IPS-20b (cell line): ENCODE results near the gene C11orf21.

Source experiments
- H3K27ac ChIP-seq: one replicate; pipeline ENCODE4 v1.5.1; 2013; ENCODE audit warnings: low read length
- H3K27me3 ChIP-seq: 2 replicates; pipeline ENCODE4 v1.6.1; 2013; ENCODE audit warnings: mild to moderate bottlenecking, low read length, inconsistent platforms; ENCODE audit not compliant: insufficient read depth
- H3K36me3 ChIP-seq: 2 replicates; pipeline ENCODE4 v1.6.1; 2013; ENCODE audit warnings: low read depth, mild to moderate bottlenecking, inconsistent platforms, low read length, moderate library complexity; ENCODE audit not compliant: insufficient read depth
- H3K4me1 ChIP-seq: 2 replicates; pipeline ENCODE4 v1.6.1; 2013; ENCODE audit warnings: mild to moderate bottlenecking, control low read depth, inconsistent platforms, low read length, moderate library complexity; ENCODE audit not compliant: insufficient read depth
- H3K4me3 ChIP-seq: 2 replicates; pipeline ENCODE4 v1.5.1; 2013; ENCODE audit warnings: mild to moderate bottlenecking, low read length, inconsistent platforms
- H3K9ac ChIP-seq: 2 replicates; pipeline ENCODE4 v1.6.1; 2013; ENCODE audit warnings: low read depth, mild to moderate bottlenecking, inconsistent platforms, low read length, moderate library complexity
- H3K9me3 ChIP-seq: 2 replicates; pipeline ENCODE4 v1.6.1; 2013; ENCODE audit warnings: mild to moderate bottlenecking, low read depth, low read length, inconsistent platforms; ENCODE audit not compliant: insufficient read depth

Gene C11orf21

DNA sequence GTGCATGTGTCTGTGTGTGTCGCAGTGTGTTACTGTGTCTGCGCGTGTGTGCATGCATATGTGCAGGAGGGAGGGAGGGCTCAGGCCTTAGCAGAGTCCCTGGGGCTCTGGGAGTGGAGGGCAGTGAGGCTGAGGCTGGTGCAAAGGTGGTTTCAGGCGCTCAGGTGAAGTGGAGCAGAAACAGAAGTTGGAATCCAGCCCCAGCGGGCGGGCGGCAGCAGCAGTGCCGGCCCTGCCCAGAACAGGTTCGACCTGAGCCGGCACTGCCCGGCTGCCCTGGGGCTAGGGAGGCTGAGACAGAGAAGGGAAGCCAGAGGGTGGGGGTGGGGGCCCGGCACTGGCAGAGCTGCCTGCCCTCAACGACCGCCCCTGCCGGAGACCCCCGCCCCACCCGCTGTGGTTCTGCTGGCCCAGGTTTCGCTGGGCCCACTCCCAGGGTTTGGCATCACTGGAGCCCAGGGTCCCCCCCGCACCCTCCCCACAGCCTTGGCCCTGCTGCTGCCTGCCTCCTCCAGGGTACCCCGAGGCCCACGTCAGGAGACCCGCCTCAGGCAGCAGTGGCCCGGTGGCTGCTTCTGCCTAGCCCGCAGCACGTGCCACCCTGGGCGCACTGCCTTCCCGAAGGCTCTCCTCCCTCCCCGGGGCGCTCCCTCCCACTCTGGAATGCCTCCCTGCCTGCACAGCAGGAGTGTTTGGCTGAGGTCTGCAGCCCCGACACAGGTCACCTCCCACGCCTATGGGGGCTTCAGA, 44.6 kb downstream of the C11orf21 start:
- Histone ChIP-seq H3K36me3 (no peaks in the 10 kb centered on the region), H3K4me3 (no peak overlapping the region), H3K9ac (no peak overlapping the region), H3K27me3 (no peaks in the 10 kb centered on the region; the same call in 1 of the 2 replicates), H3K4me1 (no peaks in the 10 kb centered on the region), H3K27ac (no peak overlapping the region), H3K9me3 (no peaks in the 10 kb centered on the region)

DNA sequence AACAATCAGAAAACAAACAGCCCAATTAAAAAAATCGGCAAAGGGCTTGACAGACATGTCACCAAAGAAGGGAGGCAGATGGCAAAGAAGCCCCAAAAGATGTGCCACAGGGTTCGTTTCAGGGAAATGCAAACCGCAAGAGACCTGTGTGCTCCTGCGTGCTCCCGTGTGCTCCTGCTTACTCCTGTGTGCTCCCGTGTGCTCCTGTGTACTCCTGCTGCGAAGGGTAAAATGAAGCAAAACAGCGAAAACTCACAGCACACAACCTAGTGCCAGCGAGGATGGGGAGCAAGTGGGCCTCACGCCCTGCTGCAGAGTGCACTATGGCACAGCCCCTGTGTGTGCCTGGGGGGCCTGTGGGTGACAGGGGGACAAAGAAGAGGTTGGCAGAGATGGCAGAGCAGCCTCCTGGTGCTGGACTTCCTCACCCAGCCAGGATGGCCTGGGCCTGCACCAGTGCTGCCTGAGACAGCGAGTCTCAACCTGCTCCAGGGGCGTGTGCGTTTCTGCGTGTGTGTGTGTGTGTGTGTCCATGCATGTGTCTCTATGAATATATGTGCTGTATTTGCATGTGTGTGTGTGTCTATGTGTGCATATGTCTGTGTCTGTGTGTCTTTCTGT, 45.3 kb downstream of the C11orf21 start:
- Histone ChIP-seq H3K4me3 (no peak overlapping the region), H3K36me3 (no peaks in the 10 kb centered on the region), H3K9ac (no peak overlapping the region), H3K27me3 (no peaks in the 10 kb centered on the region), H3K4me1 (no peaks in the 10 kb centered on the region), H3K27ac (no peak overlapping the region), H3K9me3 (no peaks in the 10 kb centered on the region)

DNA sequence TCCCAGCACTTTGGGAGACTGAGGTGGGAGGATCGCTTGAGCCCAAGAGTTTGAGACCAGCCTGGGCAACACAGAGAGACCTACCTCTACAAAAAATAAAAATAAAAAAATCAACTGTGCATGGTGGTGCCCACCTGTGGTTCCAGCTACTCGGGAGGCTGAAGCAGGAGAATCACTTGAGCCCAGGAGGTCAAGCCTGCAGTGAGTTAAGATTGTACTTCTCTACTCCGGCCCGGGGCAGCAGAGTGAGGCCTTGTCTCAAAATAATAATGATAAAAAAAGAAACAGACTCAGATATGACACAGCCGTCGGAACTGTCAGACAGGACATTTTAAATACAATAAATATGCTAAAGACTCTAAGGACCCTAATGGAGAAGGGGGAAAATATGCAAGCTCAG, 49.7 kb downstream of the C11orf21 start:
- peaks cover 5% of the 10 kb centered on the region; the same call in 1 of the 2 replicates for H3K27me3 ChIP-seq
- H3K4me1 ChIP-seq = no peaks in the 10 kb centered on the region
- no peak overlapping the region for H3K27ac ChIP-seq
- H3K4me3 ChIP-seq = no peak overlapping the region
- no peaks in the 10 kb centered on the region for H3K36me3 ChIP-seq
- H3K9ac ChIP-seq = no peak overlapping the region
- no peaks in the 10 kb centered on the region for H3K9me3 ChIP-seq

DNA sequence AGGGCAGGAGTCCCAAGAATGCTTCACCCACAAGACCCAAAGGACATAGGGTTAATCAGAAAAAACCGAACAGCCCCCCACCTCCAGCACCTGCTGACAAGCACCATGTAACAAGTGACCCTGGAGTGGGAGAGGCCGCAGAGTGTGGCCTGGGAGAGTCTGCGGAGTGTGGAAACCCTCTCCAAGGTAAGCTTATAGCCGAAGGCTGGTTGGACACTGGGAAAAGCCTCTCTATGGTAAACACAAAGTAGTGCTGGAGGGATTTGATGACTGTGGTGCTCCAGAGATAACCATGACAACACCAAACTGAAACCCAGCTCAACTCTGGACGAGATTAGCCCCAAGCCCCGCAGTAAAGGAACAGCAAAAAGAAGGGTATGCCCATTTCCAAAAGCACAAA, 50.6 kb downstream of the C11orf21 start:
- Histone ChIP-seq H3K4me3 (no peak overlapping the region), H3K4me1 (no peaks in the 10 kb centered on the region), H3K27ac (no peak overlapping the region), H3K9me3 (no peaks in the 10 kb centered on the region), H3K27me3 (peaks cover 5% of the 10 kb centered on the region; the same call in 1 of the 2 replicates), H3K36me3 (no peaks in the 10 kb centered on the region), H3K9ac (no peak overlapping the region)

DNA sequence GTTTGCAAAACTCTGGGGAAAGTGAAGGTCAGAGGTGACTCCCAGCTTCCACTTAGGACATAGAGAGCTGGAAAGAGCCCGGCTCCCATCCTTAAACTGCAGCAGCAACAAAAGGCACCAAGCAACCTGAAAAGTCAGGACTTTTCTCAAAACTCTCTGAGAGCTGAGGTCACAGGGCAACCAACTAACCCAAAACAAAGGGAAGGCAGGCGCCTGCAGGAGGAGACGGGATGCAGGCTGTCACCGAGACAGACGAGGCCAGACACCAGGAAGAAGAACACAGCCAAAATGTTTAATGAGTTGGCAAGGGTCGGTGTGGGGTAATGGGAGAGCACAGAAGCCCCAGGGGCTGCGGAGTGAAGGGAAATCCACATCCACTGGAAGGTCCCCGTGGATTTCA, 51.2 kb downstream of the C11orf21 start:
- no peak overlapping the region for H3K4me3 ChIP-seq
- no peaks in the 10 kb centered on the region for H3K36me3 ChIP-seq
- peaks cover 5% of the 10 kb centered on the region; the same call in 1 of the 2 replicates for H3K27me3 ChIP-seq
- no peak overlapping the region for H3K27ac ChIP-seq
- H3K9ac ChIP-seq = no peak overlapping the region
- H3K9me3 ChIP-seq = no peaks in the 10 kb centered on the region
- no peaks in the 10 kb centered on the region for H3K4me1 ChIP-seq

DNA sequence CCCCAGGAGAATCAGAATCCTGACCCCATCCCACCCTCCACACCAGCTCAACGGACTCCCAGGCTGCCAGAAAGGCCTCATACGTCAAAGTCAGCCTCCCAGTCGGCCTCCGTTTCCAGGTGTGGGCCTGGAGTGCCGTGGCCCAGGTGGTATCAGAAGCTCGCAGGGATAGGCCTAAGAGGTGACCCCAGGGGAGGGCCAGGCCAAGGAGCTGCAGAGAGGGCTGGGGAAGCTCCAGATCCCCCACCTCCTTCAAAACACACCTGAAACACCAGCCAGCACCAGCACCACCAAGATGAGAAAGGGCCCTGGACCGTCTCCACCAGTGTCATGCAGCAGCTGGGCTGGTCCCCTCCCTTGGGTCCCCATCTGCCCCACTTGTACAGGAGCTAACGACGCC, 51.7 kb downstream of the C11orf21 start:
- H3K9ac ChIP-seq = no peak overlapping the region
- H3K9me3 ChIP-seq = no peaks in the 10 kb centered on the region
- no peaks in the 10 kb centered on the region for H3K4me1 ChIP-seq
- peaks cover 5% of the 10 kb centered on the region; the same call in 1 of the 2 replicates for H3K27me3 ChIP-seq
- H3K36me3 ChIP-seq = no peaks in the 10 kb centered on the region
- no peak overlapping the region for H3K4me3 ChIP-seq
- H3K27ac ChIP-seq = no peak overlapping the region

DNA sequence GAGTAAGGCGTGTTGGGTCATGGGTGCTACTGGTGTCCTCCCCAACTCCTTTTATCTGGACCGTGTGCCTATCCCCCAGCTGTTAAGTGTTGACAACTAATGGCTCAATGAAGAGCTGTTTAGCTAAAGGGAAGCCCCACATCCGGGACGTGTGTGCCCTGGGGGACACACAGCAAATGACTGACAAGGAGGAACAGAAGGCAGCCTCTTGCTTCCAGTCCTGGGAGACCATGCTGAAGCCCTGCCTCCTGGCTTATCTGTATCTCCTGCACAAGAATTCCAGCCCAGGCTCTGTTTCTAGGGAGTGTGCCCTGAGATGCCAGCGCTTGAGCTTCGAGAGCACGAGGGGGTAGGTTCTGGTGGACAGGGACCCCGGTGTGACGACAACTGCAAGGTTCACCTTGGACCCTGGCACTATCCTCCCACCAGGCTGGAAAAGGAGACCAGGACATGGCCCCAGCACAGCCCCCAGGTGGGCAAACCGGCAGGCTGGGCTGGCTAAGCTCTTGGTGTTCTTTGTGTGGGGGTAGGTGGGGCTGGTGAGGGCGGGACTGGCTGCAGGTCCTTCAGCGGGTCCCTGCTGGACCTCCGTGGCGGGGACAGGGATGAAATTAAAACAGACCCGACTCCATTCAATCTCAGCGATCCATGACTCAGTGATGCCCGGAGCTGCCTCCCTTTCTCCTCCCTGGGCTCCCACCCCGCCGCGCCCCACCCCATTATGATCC, 52.4 kb downstream of the C11orf21 start:
- H3K4me1 ChIP-seq = no peaks in the 10 kb centered on the region
- no peaks in the 10 kb centered on the region for H3K36me3 ChIP-seq
- peaks cover 5% of the 10 kb centered on the region; the same call in 1 of the 2 replicates for H3K27me3 ChIP-seq
- no peak overlapping the region for H3K4me3 ChIP-seq
- no peak overlapping the region for H3K9ac ChIP-seq
- no peaks in the 10 kb centered on the region for H3K9me3 ChIP-seq
- no peak overlapping the region for H3K27ac ChIP-seq

DNA sequence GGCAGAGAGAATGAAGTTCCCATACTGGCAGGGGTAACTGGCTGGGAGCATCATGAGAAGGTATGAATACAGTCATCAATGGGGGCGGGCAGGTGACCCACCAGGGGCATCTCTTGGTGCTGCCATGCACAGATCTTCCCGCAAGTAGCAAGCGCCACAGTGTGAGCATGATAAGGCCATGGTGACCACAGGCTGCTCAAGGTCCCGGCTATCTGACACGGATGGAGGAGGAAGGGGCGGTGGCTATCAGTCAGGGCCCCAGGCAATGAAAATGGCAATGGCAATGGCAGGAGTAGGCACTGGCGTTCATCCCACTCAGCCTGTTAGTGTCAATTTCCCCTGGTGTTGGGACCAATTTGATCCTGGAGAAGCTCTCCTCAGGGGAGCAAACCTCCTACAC, 53.0 kb downstream of the C11orf21 start:
- peaks cover 5% of the 10 kb centered on the region; the same call in 1 of the 2 replicates for H3K27me3 ChIP-seq
- no peaks in the 10 kb centered on the region for H3K4me1 ChIP-seq
- no peak overlapping the region for H3K27ac ChIP-seq
- no peaks in the 10 kb centered on the region for H3K36me3 ChIP-seq
- no peak overlapping the region for H3K4me3 ChIP-seq
- H3K9ac ChIP-seq = no peak overlapping the region
- H3K9me3 ChIP-seq = no peaks in the 10 kb centered on the region

DNA sequence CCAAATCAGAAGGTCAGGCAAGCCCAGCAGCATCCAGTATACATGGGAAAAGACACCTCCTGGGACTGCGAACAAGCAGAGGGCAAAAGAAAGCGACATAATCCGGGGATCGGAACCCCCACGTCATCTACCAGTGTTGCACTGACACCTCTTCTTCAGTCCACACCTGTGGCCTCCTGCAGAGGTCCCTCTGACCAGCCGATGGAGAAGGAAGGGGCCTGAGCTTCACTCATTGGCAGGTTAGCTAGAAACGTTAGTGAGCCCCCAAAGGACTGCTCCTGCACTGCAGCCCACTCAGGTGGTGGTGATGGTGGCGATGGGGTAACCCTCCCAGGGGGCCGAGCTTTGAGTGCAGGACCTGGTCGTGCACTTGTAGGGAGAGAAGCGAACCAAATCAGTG, 53.5 kb downstream of the C11orf21 start:
- no peaks in the 10 kb centered on the region for H3K36me3 ChIP-seq
- no peak overlapping the region for H3K9ac ChIP-seq
- peaks cover 5% of the 10 kb centered on the region; the same call in 1 of the 2 replicates for H3K27me3 ChIP-seq
- H3K4me3 ChIP-seq = no peak overlapping the region
- H3K9me3 ChIP-seq = no peaks in the 10 kb centered on the region
- H3K27ac ChIP-seq = no peak overlapping the region
- H3K4me1 ChIP-seq = no peaks in the 10 kb centered on the region

DNA sequence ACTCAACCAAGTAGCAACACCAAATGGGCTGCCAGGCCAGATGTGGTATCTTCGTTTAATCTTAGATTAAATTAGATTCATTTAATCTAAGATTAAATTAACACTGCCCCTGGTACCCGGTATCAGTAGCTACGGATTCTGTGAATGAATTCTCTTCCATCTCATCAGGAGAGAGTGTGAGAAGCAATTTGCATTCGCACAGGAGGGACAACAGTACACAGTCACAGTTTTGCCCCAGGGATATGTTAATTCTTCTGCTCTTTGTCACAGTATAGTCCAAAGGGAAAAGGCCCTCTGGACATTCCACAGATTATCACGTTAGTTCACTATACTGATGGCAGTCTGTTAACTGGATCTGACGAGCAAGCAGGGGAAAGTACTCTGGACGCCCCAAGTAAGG, 54.2 kb downstream of the C11orf21 start:
- no peak overlapping the region for H3K27ac ChIP-seq
- H3K9me3 ChIP-seq = peaks cover 2% of the 10 kb centered on the region; the same call in 1 of the 2 replicates
- H3K4me1 ChIP-seq = no peaks in the 10 kb centered on the region

More for the DNA sequence above, 54.2 kb downstream of the C11orf21 start:
- Histone ChIP-seq H3K27me3 (peaks cover 5% of the 10 kb centered on the region; the same call in 1 of the 2 replicates), H3K4me3 (no peak overlapping the region), H3K9ac (no peak overlapping the region), H3K36me3 (no peaks in the 10 kb centered on the region)
